ENCODE measurements around the gene MED19.

DNA sequence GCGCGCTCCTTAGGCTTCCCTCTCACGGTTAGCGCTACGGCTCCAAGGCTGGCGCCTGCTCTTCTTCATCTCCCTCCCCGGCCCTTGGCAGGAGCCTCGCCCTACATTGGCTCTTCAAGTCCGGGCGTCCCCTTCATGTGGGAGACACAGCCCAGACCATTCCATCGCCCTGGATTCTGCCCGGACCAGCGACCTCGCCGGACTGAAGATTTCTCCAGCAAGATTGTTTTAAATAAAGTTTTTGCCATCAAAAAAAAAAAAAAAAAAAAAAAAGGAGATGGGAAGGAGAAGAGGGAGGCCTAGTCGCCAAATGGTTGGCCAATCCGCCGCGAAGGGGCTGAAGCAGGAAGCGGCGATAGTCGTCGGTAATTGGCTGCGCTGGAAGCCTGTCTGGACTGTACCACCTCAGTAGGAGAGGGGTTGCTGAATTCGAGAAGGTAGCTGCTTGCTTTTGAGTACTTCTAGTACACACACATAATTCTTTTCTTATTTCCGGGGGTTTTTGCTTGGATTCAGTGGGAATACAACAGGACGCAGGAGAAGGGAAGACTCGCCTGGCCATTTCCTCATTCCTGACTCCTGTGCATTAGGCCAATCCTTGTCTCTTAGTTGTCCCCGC is 44.8 kb downstream of the MED19 start:
- TF ChIP-seq, protein P1, sequence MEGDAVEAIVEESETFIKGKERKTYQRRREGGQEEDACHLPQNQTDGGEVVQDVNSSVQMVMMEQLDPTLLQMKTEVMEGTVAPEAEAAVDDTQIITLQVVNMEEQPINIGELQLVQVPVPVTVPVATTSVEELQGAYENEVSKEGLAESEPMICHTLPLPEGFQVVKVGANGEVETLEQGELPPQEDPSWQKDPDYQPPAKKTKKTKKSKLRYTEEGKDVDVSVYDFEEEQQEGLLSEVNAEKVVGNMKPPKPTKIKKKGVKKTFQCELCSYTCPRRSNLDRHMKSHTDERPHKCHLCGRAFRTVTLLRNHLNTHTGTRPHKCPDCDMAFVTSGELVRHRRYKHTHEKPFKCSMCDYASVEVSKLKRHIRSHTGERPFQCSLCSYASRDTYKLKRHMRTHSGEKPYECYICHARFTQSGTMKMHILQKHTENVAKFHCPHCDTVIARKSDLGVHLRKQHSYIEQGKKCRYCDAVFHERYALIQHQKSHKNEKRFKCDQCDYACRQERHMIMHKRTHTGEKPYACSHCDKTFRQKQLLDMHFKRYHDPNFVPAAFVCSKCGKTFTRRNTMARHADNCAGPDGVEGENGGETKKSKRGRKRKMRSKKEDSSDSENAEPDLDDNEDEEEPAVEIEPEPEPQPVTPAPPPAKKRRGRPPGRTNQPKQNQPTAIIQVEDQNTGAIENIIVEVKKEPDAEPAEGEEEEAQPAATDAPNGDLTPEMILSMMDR (IDR thresholded peaks at IDR 0.05), result no peak
- TF ChIP-seq POLR2AphosphoS5 (IDR thresholded peaks at IDR 0.05), result peak in 2 of 3 donors; percentile 19 to 43

Data from transverse colon (tissue), 4 donors.